GM12878 (cell line): Measurements from ENCODE around the gene TOR1AIP1. TPM values are rescaled to one million over a fixed set of nuclear protein-coding genes. Genes with fewer than 3 reads are reported as not detected.

ENCODE experiments used
- ATAC-seq: fragments of 200-7000 bp; cut with Tn5 transposase; 3 replicates; pipeline ENCODE4 v1.9.1; 2020; ENCODE audit warnings: mild to moderate bottlenecking, moderate library complexity
- BruUV-seq: library from RNA; stranded (reverse); fragments of 400-500 nt; replicated peaks from 2 replicates; lab custom pipeline; 2021; lab: Mats Ljungman, UMichigan
- CTCF ChIA-PET: fragments of 300-600 bp; sonication (Branson Sonifier 250); formaldehyde crosslinking; extraction: SDS; loops from one replicate; lab custom pipeline; 2021; ENCODE audit warnings: inconsistent platforms; lab: Yijun Ruan, JAX
- POLR2A ChIA-PET: fragments of 350-600 bp; formaldehyde crosslinking; extraction: SDS; loops from one replicate; lab custom pipeline; 2021; ENCODE audit warnings: inconsistent platforms; lab: Charles Lee
- RAD21 ChIA-PET: fragments of 300-600 bp; sonication (Branson Sonifier 250); formaldehyde crosslinking; loops from one replicate; lab custom pipeline; 2023; ENCODE audit warnings: antibody characterized with exemption; ENCODE audit not compliant: unreplicated experiment; lab: Charles Lee
- SMC1A ChIA-PET: fragments of 300-600 bp; sonication (Branson Sonifier 250); formaldehyde crosslinking; loops from one replicate; lab custom pipeline; 2023; ENCODE audit not compliant: unreplicated experiment, uncharacterized antibody; lab: Charles Lee
- DNase-seq: peaks from one replicate; pipeline ENCODE4 v3.0.0-alpha.2; 2011; ENCODE audit warnings: low read depth, low spot score
- FAIRE-seq: peaks from 3 replicates; lab custom pipeline; 2011; peaks lifted over from hg19 to GRCh38; lab: Jason Lieb, UNC
- H2AFZ ChIP-seq: 2 replicates; pipeline ENCODE4 v1.6.0; 2011; ENCODE audit warnings: low read depth, low read length, control low read depth; ENCODE audit not compliant: control insufficient read depth
- H3K27ac ChIP-seq: 2 replicates; pipeline ENCODE4 v1.5.1; 2011; ENCODE audit warnings: control low read depth; ENCODE audit not compliant: control insufficient read depth, insufficient read depth
- H3K27me3 ChIP-seq, 2 experiments: replicated peaks in 1 of 2; 2 replicates each; pipeline versions ENCODE4 v1.6.0 to v1.6.1; 2011; ENCODE audit warnings: low read length in 1 of 2; ENCODE audit not compliant: control insufficient read depth in 2 of 2, insufficient read depth in 2 of 2
- H3K36me3 ChIP-seq, 2 experiments: 2 replicates each; pipeline ENCODE4 v1.5.1; 2011; ENCODE audit warnings: low read length in 1 of 2; ENCODE audit not compliant: control insufficient read depth in 2 of 2, insufficient read depth in 2 of 2
- H3K4me1 ChIP-seq: 2 replicates; pipeline ENCODE4 v1.6.1; 2011; ENCODE audit warnings: mild to moderate bottlenecking, low read length, moderate library complexity, mixed read lengths; ENCODE audit not compliant: control insufficient read depth, insufficient read depth
- H3K4me2 ChIP-seq: 2 replicates; pipeline ENCODE4 v1.6.0; 2011; ENCODE audit warnings: control low read depth; ENCODE audit not compliant: control insufficient read depth, insufficient read depth
- H3K4me3 ChIP-seq: fragments of 200-600 bp; sonication (generic); 2 replicates; pipeline ENCODE4 v1.5.1; 2016
- H3K79me2 ChIP-seq: 2 replicates; pipeline ENCODE4 v1.6.0; 2011; ENCODE audit warnings: low read length; ENCODE audit not compliant: control insufficient read depth, insufficient read depth
- H3K9ac ChIP-seq: 2 replicates; pipeline ENCODE4 v1.8.0; 2011; ENCODE audit warnings: low read length, control low read depth, mixed read lengths; ENCODE audit not compliant: control insufficient read depth, insufficient read depth
- H3K9me3 ChIP-seq: replicated peaks from 3 replicates; pipeline ENCODE4 v1.5.1; 2011; ENCODE audit warnings: mild to moderate bottlenecking, low read length; ENCODE audit not compliant: control insufficient read depth, insufficient read depth
- H4K20me1 ChIP-seq: 2 replicates; pipeline ENCODE4 v1.6.0; 2011; ENCODE audit not compliant: control insufficient read depth, insufficient read depth
- CHD4 ChIP-seq: fragments of 200-600 bp; sonication (generic); IDR thresholded peaks from 2 replicates; pipeline ENCODE4 v1.6.1; 2016; ENCODE audit warnings: mild to moderate bottlenecking
- KDM1A ChIP-seq: fragments of 200-600 bp; sonication (generic); IDR thresholded peaks from 2 replicates; pipeline ENCODE4 v1.6.1; 2016; ENCODE audit warnings: borderline replicate concordance
- SIX5 ChIP-seq: IDR thresholded peaks from 2 replicates; pipeline ENCODE4 v1.6.1; 2011; ENCODE audit warnings: mild to moderate bottlenecking, low read depth, low read length, moderate library complexity; ENCODE audit not compliant: severe bottlenecking
- WRNIP1 ChIP-seq: IDR thresholded peaks from 2 replicates; pipeline ENCODE4 v1.6.1; 2011; ENCODE audit warnings: low read depth, low read length, improper control_type of control experiment, borderline replicate concordance
- WGBS: methylation state at CpG from one replicate; pipeline ENCODE4 v1.1.6; 2016; ENCODE audit warnings: low lambda C conversion rate; ENCODE audit not compliant: insufficient replicate concordance, insufficient coverage; ENCODE audit errors: missing lambda C conversion rate; 5-methylcytosine and 5-hydroxymethylcytosine counted together
- in situ Hi-C: fragments of 300-500 bp; cut with MboI; formaldehyde crosslinking; loops from 9 replicates; pipeline ENCODE4 v1.14.3; 2018; ENCODE audit warnings: mixed read lengths
- intact Hi-C: fragments of 100-400 bp; cut with micrococcal nuclease; formaldehyde crosslinking; loops from one replicate; pipeline ENCODE4 v1.14.2; 2022; ENCODE audit not compliant: unreplicated experiment
- polyA plus RNA-seq, 11 experiments: library from polyadenylated mRNA; depleted of rRNA in 4 of 11; unstranded in 6 of 11; stranded (reverse) in 5 of 11; fragments of >200 nt; fragmentation: Nextera tagmentation in 4 of 11; fragmentation: Illumina TruSeq in 1 of 11; extraction: Ambion mirVana in 4 of 11; extraction: Trizol in 1 of 11; gene quantifications; 1 replicate in 1 of 11; 2 replicates in 10 of 11; pipeline versions ENCODE4 v1.2.1 to v1.2.3, GENCODE V29; 2011 to 2016; ENCODE audit warnings: inconsistent platforms in 2 of 11, missing spikeins in 2 of 11, low read depth in 1 of 11
- total RNA-seq, 4 experiments: library from RNA; depleted of rRNA in 3 of 4; stranded (reverse); fragments of >200 nt in 3 of 4; fragmentation: Illumina TruSeq in 1 of 4; extraction: Trizol in 1 of 4; gene quantifications; 2 replicates each; pipeline versions ENCODE4 v1.2.1 to v1.2.3, GENCODE V29; 2013 to 2021
- TF ChIP-seq, protein P1 (sequence below): IDR thresholded peaks from 2 replicates; pipeline ENCODE4 v1.6.1; 2011; ENCODE audit warnings: borderline replicate concordance, low read depth, mild to moderate bottlenecking, moderate library complexity, low read length; ENCODE audit not compliant: insufficient read depth, poor library complexity, severe bottlenecking
- TF ChIP-seq, protein P2 (sequence below): fragments of 450-650 bp; IDR thresholded peaks from 2 replicates; pipeline ENCODE4 v1.6.1; 2017; ENCODE audit warnings: mild to moderate bottlenecking, moderate library complexity
- TF ChIP-seq, protein P3 (sequence below): IDR thresholded peaks from 2 replicates; pipeline ENCODE4 v1.6.1; 2011; ENCODE audit warnings: mild to moderate bottlenecking, low read depth, low read length, moderate library complexity; ENCODE audit not compliant: insufficient replicate concordance

TOR1AIP1 gene
- total and polyA plus RNA-seq, 10 of the 15 experiments (the other 5 are each of a cell fraction or from before 2014, with no cell fraction given) = 14.8 to 36.0 (median 25.8) TPM

DNA sequence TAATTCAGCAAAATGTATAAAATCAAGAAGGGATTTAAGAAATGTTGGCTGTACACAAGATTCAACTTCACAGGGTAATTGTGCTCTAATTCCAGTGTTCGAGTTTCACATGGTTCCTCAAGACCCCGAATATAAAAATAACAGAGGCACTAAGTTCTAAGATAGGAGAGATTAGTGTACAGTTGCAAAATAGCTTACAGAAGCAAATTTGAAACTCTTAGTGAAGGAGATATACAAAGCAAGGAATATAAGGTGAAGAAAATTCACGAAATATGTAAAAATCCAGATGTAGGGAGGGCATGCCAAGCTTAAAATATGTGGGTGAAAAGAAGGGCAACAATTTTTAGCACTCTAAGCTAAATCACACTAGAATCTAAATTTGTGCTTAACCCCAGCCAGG, 33.9 kb upstream of the TOR1AIP1 start:
- H3K9me3 ChIP-seq = no peaks in the 10 kb centered on the region
- RAD21 ChIA-PET = no interaction called here
- no peaks in the 10 kb centered on the region for H4K20me1 ChIP-seq
- SMC1A ChIA-PET = interaction anchor here (1.0 kb wide), 1 partner anchor 332 kb away, joined by 4 read pairs; no protein-coding TSS in a partner anchor
- no peak for TF ChIP-seq WRNIP1
- TF ChIP-seq, protein P1, sequence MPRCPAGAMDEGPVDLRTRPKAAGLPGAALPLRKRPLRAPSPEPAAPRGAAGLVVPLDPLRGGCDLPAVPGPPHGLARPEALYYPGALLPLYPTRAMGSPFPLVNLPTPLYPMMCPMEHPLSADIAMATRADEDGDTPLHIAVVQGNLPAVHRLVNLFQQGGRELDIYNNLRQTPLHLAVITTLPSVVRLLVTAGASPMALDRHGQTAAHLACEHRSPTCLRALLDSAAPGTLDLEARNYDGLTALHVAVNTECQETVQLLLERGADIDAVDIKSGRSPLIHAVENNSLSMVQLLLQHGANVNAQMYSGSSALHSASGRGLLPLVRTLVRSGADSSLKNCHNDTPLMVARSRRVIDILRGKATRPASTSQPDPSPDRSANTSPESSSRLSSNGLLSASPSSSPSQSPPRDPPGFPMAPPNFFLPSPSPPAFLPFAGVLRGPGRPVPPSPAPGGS = no peak
- no peak for TF ChIP-seq CHD4
- TF ChIP-seq, protein P2, sequence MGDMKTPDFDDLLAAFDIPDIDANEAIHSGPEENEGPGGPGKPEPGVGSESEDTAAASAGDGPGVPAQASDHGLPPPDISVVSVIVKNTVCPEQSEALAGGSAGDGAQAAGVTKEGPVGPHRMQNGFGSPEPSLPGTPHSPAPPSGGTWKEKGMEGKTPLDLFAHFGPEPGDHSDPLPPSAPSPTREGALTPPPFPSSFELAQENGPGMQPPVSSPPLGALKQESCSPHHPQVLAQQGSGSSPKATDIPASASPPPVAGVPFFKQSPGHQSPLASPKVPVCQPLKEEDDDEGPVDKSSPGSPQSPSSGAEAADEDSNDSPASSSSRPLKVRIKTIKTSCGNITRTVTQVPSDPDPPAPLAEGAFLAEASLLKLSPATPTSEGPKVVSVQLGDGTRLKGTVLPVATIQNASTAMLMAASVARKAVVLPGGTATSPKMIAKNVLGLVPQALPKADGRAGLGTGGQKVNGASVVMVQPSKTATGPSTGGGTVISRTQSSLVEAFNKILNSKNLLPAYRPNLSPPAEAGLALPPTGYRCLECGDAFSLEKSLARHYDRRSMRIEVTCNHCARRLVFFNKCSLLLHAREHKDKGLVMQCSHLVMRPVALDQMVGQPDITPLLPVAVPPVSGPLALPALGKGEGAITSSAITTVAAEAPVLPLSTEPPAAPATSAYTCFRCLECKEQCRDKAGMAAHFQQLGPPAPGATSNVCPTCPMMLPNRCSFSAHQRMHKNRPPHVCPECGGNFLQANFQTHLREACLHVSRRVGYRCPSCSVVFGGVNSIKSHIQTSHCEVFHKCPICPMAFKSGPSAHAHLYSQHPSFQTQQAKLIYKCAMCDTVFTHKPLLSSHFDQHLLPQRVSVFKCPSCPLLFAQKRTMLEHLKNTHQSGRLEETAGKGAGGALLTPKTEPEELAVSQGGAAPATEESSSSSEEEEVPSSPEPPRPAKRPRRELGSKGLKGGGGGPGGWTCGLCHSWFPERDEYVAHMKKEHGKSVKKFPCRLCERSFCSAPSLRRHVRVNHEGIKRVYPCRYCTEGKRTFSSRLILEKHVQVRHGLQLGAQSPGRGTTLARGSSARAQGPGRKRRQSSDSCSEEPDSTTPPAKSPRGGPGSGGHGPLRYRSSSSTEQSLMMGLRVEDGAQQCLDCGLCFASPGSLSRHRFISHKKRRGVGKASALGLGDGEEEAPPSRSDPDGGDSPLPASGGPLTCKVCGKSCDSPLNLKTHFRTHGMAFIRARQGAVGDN = no peak
- TF ChIP-seq KDM1A = no peak
- TF ChIP-seq, protein P3, sequence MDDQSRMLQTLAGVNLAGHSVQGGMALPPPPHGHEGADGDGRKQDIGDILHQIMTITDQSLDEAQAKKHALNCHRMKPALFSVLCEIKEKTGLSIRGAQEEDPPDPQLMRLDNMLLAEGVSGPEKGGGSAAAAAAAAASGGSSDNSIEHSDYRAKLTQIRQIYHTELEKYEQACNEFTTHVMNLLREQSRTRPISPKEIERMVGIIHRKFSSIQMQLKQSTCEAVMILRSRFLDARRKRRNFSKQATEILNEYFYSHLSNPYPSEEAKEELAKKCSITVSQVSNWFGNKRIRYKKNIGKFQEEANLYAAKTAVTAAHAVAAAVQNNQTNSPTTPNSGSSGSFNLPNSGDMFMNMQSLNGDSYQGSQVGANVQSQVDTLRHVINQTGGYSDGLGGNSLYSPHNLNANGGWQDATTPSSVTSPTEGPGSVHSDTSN = no peak
- no peak for TF ChIP-seq SIX5
- TF ChIP-seq, all 136 proteins: peak for 0
- no TSS peak for BruUV-seq
- Histone ChIP-seq H3K27me3 (no peaks in the 10 kb centered on the region), H3K79me2 (no peaks in the 10 kb centered on the region), H3K27ac (no peak overlapping the region), H3K4me1 (no peaks in the 10 kb centered on the region), H3K4me2 (no peak overlapping the region), H3K36me3 (peaks cover 5 to 14% of the 10 kb centered on the region in 2 experiments), H3K4me3 (no peak overlapping the region), H3K9ac (no peak overlapping the region), H2AFZ (no peak overlapping the region)
- FAIRE-seq (no peak), ATAC-seq (no peak), DNase-seq (no peak)
- ChIA-PET POLR2A (no interaction called here), CTCF (interaction anchor here (1.0 to 2.0 kb wide), 3 partner anchors 142 to 238 kb away, joined by 3 to 4 read pairs (median 4); no protein-coding TSS in a partner anchor)
- WGBS = 78% methylated on average over 3 of the region's 3 CpGs
- in situ Hi-C loops = no loop called here
- intact Hi-C loops = no loop called here
